GM18511 (cell line): ENCODE data around the gene DNAJC11.
"Not testable (repeated sequence)": the region's sequence is repeated elsewhere in the genome, so short reads cannot be mapped to it uniquely, and the experiment has no call there.

Experiments used
- ATAC-seq: cut with Tn5 transposase; IDR thresholded peaks from one replicate; pipeline ENCODE4 v1.9.1; 2021; ENCODE audit warnings: mild to moderate bottlenecking, moderate library complexity; ENCODE audit not compliant: unreplicated experiment

The DNAJC11 gene

DNA sequence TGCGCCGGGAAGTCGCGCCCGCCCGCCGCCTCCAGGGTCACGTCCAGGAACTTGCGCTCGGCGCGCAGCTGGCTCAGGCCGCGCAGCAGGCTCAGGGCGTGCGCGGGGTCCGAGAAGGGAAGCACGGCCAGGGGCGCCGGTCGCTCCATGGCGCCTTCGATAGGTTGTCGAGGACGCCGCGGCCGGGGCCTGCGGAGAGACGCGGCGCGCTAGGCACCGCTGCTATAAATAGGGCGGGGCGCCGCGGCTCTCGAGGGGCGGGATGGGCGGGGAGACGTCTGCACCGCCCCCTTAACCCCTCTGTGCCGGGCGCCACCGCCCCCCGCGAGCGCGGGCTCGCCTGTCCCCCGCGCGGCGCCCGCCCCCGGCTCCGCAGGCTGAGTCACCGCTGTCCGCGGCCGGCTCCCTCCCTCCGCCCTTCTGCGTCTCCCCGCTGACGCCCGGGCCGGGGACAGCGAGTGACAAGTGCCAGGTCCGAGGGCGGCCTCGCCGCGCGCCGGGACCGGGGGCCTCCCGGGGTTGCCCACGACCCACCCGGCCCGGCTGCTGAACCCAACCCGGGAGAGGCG is 98.9 kb downstream of the DNAJC11 start, which contains the start of gene KLHL21:
Gene KLHL21 (minus strand): TSS at position 201 of the 569 bp plus-strand sequence. CDS start 52 bp downstream, at position 149.
- ATAC-seq = peak; percentile 57

DNA sequence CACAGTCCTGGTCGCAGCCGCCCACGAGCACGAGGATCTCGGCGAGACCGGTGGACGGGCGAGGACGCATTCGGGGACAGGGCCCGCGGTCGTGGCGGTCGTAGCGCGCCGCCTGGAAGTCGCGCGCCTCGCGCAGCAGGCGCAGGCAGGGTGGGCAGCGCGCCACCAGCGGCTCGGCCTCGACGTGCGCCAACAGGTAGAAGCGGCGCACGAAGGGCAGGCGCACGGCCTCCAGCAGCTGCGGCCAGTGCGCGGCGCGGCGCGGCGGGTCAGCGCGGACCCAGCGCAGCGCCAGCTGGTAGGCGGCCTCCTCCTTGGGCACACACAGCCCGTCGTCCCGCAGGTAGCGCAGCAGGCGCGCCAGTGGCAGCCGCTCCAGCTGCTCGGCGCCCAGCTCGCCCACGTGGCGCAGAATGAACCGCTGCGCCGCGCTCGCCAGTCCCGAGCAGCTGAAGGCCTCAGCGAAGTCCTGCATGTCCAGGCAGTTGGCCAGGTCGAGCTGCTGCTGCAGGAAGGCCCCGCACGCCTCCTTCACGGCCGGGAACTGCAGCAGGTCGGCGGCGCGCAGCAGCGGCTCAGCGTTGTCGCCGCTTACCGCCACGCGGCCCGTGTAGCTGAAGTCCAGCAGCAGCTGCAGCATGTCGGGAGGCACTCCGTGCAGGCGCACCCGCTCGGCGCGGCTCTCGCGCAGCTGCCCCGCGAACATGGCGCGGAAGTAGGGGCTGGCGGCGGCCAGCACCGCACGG is 99.5 kb downstream of the DNAJC11 start:
- ATAC-seq = peak; percentile 37

DNA sequence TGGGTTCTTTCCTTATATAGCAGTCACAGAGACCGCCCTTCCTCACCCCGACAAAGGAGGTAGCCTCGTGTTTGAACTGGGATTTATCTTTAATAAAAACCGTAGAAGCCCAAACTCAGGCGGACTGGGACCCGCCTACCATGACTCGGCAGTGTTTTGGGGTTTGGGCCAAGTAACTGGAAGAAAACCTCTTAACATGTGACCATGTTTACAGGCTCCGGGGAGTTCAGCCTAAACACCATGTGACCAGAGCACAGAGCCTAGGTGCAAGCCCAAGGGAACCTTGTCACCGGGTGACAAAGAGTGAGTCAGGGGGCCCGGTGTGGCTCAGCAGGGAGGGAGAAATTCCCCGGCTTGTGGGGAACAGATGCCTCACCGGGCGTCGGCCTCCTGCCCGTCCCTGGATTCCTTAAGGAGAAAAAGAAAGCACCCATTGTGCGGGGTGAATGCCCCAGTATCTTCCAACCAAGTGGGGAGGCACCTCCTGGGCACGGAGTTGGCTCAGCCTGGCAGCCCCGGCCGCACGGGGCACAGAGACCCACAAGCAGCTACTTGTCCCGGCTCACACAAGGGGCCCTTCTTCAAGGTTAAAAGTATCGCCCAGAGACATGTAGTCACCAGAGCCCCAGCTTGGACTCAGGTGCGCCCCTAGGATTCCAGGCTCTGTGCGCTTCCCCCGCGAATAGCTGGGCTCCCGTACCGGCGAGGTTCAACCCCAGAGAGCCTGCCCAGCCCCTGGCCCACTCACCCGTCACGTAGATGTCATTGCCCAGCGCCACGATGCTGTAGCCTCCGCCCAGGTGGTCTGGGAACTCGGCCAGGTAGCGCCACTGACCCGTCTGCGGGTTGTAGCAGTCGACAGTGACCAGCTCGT is 100.3 kb downstream of the DNAJC11 start:
- ATAC-seq = no peak

DNA sequence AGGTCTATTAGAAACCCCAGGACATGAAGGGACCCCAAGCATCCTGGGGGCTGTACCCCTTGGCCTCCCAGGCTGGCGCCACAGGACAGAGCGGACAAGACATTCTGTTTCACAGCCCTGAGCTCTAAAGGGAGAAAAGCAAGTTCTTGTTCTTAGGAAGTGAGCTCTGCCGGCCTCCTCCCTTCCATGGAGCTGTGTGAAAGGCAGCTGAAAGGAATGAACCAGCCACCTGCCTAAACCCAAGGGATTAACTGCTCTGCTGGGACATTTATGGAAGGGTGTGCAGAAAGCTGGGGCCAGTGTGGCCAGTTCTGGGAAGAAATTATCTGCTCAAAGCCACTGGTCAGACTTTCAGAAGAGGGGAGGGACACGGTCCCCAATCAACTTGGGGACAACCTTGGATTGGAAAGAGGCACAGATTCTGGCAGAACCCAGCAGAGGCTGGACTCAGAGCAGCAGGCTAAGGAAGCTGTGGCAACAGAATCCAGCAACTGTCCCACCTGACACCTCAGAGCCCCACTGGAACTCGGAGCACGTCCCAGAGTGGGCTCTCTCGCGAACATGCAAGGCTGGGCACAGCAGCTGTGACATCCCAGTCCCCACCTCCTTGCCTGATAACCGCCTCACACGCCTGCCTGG is 101.1 kb downstream of the DNAJC11 start:
- ATAC-seq = no peak

DNA sequence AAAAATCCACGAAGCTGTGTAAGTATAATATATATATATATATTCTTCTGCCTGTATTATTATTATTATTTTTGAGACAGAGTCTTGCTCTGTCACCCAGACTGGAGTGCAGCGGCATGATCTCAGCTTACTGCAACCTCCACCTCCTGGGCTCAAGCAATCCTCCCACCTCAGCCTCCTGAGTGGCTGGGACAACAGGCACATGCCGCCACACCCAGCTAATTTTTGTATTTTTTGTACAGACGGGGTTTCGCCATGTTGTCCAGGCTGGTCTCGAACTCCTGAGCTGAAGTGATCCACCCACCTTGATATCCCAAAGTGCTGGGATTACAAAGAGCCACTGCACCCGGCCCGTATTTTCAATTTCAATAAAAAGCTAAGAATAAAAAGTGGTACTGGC is 101.6 kb downstream of the DNAJC11 start:
- not testable (repeated sequence) for ATAC-seq

DNA sequence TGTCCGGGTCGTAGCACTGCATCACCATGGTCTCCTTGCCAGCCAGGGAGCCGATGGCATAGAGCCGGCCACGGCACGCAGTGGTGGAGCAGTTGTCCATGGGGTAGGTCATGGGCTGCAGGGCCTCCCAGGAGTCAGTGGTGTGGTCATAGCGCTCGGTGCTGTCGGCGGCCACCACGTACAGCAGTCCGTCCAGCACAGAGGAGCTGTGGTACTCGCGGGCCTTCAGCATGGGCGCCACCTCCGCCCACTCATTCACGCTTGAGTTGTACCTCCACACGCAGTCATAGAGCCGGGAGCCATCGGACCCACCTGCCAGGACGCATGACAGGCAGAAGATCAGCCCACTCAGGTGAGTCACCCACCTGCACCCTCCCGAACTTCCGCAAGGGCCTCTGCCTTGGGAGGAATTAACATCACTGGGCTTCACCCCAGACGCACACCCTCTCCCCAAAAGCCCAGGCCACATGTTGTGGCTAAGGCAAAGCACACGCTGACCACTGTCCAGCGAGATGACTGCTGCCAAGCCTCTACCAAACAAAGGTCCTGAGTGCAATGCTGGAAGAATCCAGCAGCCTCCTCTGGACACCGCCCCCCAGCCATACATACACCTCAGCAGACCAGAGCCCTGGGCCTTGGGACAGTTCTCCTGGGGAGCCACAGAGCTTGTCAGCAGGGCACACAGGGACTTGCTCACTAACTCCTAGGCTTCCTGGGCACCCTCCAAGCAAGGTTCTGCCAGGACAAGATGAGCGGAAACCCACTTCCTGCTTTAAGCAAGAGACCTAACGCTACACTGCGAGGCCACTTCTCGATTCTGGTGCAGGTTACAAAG is 102.3 kb downstream of the DNAJC11 start:
- no peak for ATAC-seq

DNA sequence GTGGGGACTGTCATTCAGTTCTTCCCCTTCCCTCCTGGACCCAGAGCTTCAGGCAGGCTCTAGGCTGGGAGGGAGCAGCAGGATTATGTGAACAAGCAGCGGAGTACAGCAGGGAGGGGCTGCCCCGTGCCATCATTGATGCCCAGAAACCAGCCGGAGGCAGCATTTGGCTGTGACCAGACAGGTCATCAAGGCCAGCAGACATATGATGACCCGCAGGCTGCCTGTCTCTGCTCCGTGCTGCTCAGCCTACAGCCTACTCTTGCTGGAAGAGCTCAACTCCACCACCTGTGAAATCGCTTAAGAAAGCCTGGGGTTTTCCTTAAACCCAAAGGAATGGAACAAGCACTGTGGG is 103.9 kb downstream of the DNAJC11 start:
- ATAC-seq = no peak

DNA sequence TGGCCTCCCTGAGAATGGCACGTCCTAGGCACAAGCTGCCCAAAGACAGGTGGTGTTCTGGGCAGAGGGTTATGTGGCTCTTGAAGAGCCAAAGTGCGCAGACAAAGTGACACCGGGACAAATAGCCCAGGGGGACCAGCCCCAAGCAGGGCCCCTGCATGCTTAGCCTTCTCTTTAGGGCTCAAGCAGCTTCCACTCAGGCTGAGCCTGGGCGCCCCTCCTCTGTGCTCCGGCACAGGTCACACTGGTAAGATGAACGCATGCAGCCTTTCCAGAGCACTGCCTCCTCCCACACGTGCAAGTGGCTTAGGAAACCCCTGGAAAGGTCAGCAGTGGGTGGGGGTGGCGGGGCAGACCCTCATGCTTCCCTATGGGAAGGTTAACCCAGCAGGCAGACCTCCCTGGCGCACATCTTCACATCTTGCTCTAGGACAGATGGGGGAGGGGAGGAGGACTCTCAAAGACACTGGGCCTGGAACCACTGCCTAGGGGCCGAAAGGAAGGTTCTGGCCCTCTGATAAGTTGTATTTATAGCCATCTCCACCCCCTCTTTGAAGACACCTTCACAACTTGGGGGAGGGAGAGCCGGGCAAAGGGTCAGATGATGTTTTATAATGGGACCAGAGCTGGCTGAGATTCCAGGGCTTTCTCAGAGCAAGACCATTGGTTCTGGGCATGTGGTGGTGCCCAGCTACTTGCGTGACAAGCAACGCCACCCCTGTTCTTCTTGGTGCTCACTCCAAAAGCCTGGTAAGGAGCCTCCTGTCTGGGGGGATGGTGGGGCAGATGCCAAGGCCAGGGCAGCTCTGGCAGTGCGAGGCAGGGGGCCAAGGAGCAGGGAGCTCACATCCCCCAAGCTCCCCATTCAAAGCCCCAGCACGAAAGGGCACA is 104.5 kb downstream of the DNAJC11 start:
- ATAC-seq = no peak

DNA sequence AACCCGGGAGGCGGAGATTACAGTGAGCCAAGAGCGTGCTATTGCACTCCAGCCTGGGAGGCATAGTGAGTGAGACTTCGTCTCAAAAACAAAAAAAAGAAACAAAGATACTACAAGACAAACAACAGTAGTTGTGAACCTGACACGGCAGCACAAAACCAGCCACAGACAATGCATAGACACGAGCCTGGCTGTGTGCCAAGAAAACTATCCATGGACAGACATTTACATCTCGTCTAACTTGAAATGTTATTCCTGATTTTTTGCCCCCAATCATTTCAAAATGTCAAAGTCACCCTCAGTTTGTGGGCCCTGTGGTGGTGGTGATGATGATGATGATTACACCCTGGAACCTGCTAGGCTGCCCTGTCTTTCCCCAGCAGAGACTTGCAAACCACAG is 105.3 kb downstream of the DNAJC11 start:
- no peak for ATAC-seq

DNA sequence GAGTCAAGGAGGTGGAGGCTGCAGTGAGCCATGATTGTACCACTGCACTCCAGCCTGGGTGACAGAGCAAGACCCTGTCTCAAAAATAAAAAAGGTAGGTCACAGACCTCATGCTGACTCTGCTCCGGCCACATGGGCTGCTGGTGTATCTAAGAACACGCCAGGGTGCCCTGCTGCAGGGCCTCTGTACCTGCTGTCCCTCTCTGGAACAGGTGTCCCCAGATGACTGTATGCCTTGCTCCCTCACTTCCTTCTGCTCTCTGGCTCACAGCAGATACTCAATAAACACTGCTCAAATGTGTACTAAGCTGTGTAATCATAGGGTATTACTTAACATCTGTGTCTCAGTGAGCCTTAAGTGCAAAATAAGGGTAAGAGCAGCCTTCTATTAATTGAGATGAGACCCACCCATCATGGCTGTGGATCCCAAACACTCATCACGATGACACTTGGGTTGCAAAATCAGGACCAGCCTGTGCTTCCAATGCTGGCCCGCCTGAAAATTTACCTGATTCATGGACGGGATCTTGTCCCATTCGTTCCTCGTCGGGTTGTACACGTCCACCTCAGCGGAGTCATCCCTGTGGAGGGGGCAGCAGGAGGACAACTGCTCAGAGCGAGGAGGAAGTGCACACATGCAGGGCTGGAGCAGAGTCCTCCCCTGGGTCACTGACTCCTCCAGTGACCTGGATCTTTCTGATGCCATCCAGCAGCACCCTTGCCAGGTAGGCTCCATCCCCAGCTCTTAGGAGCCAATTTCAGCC is 106.5 kb downstream of the DNAJC11 start:
- ATAC-seq = no peak

DNA sequence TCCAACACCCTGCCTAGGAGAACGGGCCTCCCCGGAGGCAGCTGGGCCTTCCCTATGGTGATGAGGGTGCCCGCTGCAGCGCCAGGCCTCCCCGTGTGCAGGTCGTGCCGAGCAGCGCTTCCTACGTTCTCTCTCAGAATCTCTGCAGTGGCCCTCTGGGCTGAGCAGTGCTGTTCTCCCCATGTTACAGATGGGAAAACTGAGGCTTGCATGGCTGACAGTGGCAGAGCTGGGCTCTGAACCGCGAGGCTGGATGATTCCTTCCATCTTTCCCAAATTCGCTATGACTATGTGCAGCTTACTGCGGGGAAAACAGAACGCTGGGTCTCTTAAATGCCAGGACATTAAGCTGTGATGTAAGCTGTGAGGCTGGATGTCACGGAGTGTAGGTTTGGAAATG is 107.8 kb downstream of the DNAJC11 start:
- ATAC-seq = no peak

DNA sequence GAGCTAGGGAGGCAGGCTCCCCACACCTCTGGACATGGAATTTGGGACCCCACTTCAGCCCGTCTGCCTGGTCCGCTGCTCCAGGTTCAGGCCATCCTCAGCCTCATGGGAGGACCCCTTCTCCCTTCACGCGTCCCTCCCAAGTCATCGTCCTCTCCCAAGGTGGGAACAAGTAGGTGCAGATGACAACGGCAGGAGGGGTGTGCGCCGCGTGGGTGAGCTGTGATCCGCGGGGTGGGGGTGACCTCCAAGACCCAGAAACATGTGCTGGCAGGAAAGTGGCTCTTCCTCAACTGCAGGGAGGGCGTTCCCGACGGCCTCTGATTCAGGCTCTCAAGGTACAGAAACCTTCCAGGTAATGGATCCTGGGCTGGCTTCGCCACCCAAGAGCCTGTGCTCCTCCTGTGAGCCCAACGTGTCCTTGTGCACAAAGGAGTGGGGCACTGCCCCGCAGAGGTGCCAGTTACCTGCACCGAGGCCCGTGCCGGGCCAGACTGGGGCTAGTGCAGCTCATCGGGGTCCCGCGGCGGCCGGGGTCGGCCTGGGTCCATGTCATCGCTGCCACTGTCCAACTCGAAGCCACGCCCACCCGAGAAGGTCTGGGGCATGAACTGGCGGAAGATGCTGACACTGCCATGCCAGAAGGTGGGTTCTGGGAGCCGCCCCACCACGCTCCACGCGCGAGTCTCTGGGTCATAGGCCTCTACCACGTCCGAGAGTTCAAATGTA is 108.6 kb downstream of the DNAJC11 start:
- no peak for ATAC-seq

DNA sequence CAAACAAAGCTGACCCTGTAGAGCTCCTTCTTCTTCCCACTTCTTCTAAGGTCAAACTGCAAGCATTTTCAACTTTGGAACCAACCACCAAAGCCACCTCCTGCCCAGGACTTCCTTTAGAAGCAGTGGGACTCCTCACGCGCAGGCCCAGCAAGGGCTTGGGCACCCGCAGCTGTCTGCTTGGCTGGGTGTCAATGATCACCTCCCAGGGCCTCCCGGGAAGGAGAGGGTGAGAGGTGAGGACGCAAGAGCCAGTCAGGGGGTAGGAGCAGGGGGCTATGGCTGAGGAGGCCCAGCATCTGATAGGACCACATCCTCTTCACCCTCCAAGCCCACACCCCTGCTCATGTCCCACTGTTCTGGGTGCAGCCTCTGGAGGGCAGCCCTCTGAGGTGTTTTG is 109.2 kb downstream of the DNAJC11 start:
- no peak for ATAC-seq

DNA sequence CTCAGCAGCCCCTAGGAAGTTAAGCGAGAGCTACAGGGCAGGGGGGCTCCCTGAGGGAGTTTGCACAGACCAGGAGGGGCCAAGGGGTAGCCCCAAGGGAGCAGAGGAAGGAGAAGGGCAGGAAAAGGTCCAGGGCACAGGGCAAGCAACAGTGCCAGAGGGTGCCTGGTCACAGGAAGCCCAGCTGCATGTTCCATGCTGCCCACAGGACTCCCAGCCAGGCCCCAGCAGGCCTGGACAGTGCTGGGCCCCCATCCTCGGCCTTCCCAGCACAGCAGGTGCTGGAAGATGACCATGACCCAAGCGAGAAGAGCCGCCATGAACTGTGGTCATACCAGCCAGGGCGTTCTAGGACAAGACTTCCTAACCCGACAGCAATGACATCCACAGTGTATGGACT is 110.0 kb downstream of the DNAJC11 start:
- no peak for ATAC-seq

DNA sequence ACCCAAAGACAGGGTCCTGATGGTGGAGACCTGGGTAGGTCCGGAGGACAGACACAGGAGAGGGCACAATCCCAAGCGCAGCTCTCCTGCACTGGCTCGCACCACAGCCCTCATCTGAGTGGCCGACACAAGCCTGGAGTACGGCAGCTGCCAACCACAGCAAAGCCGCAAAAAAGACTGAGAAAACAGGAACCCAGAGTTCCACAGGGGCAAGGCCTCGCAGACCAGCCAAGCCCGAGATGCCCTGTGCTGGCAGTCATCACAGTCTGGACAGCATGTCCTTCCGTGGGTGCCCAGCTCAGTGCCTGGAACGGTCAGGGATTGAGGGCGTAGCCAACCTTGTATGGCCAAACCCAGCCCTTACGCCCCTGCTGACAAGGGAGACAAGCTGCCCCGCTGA is 110.4 kb downstream of the DNAJC11 start:
- no peak for ATAC-seq

DNA sequence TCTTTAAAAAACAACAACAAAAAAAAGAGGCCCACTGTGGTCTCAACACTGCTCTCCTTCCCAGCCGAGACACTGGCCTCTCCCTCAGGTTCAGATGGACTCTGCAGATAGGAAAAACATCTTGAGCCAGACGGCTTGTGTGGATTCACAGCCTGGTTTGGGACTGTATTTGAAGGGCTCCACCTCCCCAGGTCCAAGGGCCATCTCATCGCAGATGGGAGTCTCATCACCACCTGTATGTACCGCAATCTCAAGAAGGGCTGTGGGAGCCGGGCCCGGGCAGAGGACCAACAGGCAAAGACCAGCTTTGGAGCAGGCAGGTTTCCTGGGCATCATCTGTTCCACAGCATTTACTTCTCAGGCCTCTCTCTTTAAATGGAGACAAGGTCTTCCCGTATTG is 111.6 kb downstream of the DNAJC11 start:
- no peak for ATAC-seq

DNA sequence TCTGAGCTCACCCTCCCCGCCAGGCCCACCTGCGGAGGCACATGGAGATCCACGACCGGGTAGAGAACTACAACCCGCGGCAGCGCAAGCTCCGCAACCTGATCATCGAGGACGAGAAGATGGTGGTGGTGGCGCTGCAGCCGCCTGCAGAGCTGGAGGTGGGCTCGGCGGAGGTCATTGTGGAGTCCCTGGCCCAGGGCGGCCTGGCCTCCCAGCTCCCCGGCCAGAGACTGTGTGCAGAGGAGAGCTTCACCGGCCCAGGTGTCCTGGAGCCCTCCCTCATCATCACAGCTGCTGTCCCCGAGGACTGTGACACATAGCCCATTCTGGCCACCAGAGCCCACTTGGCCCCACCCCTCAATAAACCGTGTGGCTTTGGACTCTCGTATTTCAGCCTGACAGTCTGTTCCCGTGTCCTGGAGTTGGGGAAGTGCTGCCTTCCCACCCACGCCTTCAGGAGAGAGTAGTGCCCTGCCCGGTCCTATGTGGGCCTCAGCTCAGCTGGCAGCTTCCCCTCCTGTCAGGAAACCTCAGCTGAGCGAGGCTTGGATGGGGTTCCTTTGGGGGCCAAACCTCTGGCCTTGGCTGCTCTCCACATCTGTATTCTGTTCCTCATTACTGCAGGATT is 112.6 kb downstream of the DNAJC11 start:
- no peak for ATAC-seq
